ENCODE results near the gene FOXO1. TPM values are rescaled to one million over a fixed set of nuclear protein-coding genes. Genes with fewer than 3 reads are reported as not detected.

Gene FOXO1
- total and polyA plus RNA-seq, 2 experiments from 2014 or later, result 32.4 to 68.0 TPM

- ATAC-seq (no peak), DNase-seq (ENCODE audit: low spot score) (no peak)
- Histone ChIP-seq H3K4me1 (ENCODE audit: insufficient read depth) (peaks cover 72% of the 10 kb centered on the region), H3F3A (replicated peaks; ENCODE audit: low read depth) (peaks cover 8% of the 10 kb centered on the region; the same call in 1 of the 2 replicates), H3K4me3 (no peak overlapping the region), H4K20me1 (replicated peaks; ENCODE audit: insufficient read depth) (peaks cover 86% of the 10 kb centered on the region), H3K9me2 (ENCODE audit: insufficient read depth) (no peaks in the 10 kb centered on the region), H3K4me2 (0 out of 2 replicates have a peak overlapping the region, but pooled peaks have one; percentile 5), H3K36me3 (ENCODE audit: insufficient read depth) (no peaks in the 10 kb centered on the region), H3K27me3 (ENCODE audit: insufficient read depth) (no peaks in the 10 kb centered on the region), H3K79me2 (replicated peaks; ENCODE audit: insufficient read depth) (peaks cover 100% of the 10 kb centered on the region), H3K27ac (ENCODE audit: low read depth) (0 out of 2 replicates have a peak overlapping the region, but pooled peaks have one; percentile 28), H2AFZ (no peak overlapping the region)
- Mint-ChIP-seq H3K36me3 (ENCODE audit: low read depth) (peaks cover 15% of the 10 kb centered on the region; the same call in 2 of the 3 replicates), H3K27ac (no peak overlapping the region), H3K4me3 (no peak overlapping the region), H3K27me3 (ENCODE audit: insufficient read depth, low read depth, poor library complexity) (peaks cover 5% of the 10 kb centered on the region), H3K9me3 (no peaks in the 10 kb centered on the region), H3K4me1 (peaks cover 76% of the 10 kb centered on the region)
- TF ChIP-seq REST (IDR thresholded peaks at IDR 0.05; ENCODE audit: unreplicated experiment), result no peak
- no peak for TF ChIP-seq POLR2AphosphoS5 (IDR thresholded peaks at IDR 0.05; ENCODE audit: low read depth)
- TF ChIP-seq, protein P1, sequence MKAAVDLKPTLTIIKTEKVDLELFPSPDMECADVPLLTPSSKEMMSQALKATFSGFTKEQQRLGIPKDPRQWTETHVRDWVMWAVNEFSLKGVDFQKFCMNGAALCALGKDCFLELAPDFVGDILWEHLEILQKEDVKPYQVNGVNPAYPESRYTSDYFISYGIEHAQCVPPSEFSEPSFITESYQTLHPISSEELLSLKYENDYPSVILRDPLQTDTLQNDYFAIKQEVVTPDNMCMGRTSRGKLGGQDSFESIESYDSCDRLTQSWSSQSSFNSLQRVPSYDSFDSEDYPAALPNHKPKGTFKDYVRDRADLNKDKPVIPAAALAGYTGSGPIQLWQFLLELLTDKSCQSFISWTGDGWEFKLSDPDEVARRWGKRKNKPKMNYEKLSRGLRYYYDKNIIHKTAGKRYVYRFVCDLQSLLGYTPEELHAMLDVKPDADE (IDR thresholded peaks at IDR 0.05), result no peak
- no peak for TF ChIP-seq NANOG (IDR thresholded peaks at IDR 0.05; ENCODE audit: borderline replicate concordance)
- TF ChIP-seq JUNB (IDR thresholded peaks at IDR 0.05; ENCODE audit: unreplicated experiment), result no peak
- no peak for TF ChIP-seq EZH2phosphoT487 (IDR thresholded peaks at IDR 0.05; ENCODE audit: unreplicated experiment)
- TF ChIP-seq, protein P2, sequence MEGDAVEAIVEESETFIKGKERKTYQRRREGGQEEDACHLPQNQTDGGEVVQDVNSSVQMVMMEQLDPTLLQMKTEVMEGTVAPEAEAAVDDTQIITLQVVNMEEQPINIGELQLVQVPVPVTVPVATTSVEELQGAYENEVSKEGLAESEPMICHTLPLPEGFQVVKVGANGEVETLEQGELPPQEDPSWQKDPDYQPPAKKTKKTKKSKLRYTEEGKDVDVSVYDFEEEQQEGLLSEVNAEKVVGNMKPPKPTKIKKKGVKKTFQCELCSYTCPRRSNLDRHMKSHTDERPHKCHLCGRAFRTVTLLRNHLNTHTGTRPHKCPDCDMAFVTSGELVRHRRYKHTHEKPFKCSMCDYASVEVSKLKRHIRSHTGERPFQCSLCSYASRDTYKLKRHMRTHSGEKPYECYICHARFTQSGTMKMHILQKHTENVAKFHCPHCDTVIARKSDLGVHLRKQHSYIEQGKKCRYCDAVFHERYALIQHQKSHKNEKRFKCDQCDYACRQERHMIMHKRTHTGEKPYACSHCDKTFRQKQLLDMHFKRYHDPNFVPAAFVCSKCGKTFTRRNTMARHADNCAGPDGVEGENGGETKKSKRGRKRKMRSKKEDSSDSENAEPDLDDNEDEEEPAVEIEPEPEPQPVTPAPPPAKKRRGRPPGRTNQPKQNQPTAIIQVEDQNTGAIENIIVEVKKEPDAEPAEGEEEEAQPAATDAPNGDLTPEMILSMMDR (conservative IDR thresholded peaks at IDR 0.05; ENCODE audit: low read depth in 2 of 2), result no peak
- TF ChIP-seq STAT1 (IDR thresholded peaks at IDR 0.05; ENCODE audit: unreplicated experiment), result no peak
- TF ChIP-seq CREB1 (CRISPR knock-in tag; IDR thresholded peaks at IDR 0.05; ENCODE audit: low read depth), result no peak
- no peak for TF ChIP-seq ZNF114 (CRISPR knock-in tag; IDR thresholded peaks at IDR 0.05)
- no peak for TF ChIP-seq ZNF331 (CRISPR knock-in tag; IDR thresholded peaks at IDR 0.05; ENCODE audit: low read depth)
- TF ChIP-seq ZNF462 (CRISPR knock-in tag; IDR thresholded peaks at IDR 0.05), result no peak
- no peak for TF ChIP-seq EZH2 (IDR thresholded peaks at IDR 0.05; ENCODE audit: low read depth, unreplicated experiment)
These were observed 56.3 kb downstream of the FOXO1 start for GRCh38 chr13:40609972-40610726.
